Lung microvascular endothelial cell (primary cell): ENCODE measurements around the gene EPC1. TPM values are rescaled to one million over a fixed set of nuclear protein-coding genes. Genes with fewer than 3 reads are reported as not detected.
"Not testable (repeated sequence)": the region's sequence is repeated elsewhere in the genome, so short reads cannot be mapped to it uniquely, and the experiment has no call there.

Experiments used
- DNase-seq, 2 donors: peaks; one replicate each; pipeline versions ENCODE4 v3.0.0 to v3.0.0-alpha.2; 2010; ENCODE audit warnings: low read depth in 2 of 2
- total RNA-seq: library from RNA; depleted of rRNA; stranded (reverse); fragments of >200 nt; gene quantifications from 2 replicates; pipeline ENCODE4 v1.2.1, GENCODE V29; 2014

The EPC1 gene
- total RNA-seq, 1 donor from 2014 or later: 26.2 TPM

- no peak for DNase-seq
These were observed 53.4 kb downstream of the EPC1 start for GRCh38 chr10:32293581-32293980.

DNA sequence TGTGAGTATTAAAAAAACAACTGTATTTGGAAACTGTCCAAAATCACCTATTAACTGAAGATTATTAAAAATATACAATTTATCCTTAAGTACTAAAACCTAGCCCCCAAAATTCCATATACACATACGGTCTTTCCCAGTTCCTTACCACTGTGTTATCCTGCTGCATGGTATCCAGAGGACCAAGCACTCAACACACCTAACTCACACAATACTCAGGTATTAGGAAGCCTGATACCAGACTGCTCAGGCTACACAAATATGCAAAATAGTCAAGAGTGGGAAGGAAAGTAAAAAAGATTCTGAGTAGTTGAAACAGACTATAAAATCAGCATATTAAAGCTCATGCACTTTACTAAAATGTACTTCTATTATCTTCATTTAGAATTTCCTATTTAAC is 67.2 kb downstream of the EPC1 start:
- no peak for DNase-seq

DNA sequence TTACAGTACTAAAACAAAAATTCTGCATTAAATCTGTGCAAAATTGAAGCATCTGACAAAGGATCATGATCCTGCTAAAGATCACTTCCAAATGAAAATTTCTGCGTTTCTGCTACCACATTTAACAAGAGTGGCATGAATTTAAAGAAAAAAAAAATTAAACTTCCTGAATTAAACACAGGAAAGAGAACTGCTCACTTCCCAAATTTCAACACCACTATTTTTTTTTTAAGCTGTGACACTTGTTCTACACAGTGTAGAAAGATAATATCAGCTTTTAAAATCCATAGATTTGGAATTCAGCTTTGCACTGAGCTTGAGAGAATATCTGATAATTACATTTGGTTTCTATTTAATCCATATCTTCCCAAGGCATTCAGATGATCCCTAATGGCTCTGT is 73.6 kb downstream of the EPC1 start:
- DNase-seq: no peak

GRCh38 chr10:32271617-32272016 is 75.3 kb downstream of the EPC1 start:
- peak in 1 of 2 donors; percentile 34 for DNase-seq

- DNase-seq: no peak
These were observed 77.4 kb downstream of the EPC1 start for GRCh38 chr10:32269343-32270100.

- no peak for DNase-seq
These were observed 78.2 kb downstream of the EPC1 start for GRCh38 chr10:32268788-32269187.

- DNase-seq: no peak
These were observed 80.0 kb downstream of the EPC1 start for GRCh38 chr10:32266979-32267378.

DNA sequence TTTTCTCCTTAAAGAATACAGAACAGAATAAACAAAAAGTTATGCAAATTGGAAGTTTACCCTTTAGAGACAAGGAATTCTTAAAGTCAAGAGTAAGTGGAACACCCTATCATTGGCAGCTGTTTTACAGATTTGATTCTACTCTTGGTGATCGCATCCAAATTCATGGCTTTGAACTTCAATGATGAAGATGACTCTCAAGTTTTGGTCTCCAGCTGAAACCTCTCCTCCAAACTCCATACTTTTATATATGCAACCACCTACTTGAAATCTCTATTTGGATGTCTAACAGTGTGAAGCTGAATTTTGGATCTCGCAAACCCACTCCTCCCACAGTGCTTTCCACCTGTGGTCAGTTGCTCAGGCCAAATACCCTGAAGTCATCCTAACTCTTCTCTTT is 80.4 kb downstream of the EPC1 start:
- DNase-seq: no peak

DNA sequence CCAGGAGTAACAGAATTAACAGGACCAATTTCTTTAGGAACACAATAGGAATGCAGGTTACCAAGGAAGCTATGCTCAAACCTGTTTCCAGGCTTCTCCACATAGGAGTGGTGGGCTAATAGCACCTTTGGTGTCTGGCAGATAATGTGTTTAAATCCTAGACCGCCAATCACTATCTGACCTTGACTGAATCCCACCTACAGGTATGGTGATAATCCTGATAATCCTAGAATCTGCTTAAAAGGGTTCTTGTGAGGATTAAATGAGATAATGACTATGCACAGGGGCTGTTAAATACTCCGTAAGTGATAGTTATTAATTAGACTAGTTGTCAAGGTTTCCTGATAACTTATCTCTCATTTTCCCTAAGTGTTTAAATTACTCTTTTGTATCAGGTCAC is 81.2 kb downstream of the EPC1 start:
- DNase-seq: no peak

DNA sequence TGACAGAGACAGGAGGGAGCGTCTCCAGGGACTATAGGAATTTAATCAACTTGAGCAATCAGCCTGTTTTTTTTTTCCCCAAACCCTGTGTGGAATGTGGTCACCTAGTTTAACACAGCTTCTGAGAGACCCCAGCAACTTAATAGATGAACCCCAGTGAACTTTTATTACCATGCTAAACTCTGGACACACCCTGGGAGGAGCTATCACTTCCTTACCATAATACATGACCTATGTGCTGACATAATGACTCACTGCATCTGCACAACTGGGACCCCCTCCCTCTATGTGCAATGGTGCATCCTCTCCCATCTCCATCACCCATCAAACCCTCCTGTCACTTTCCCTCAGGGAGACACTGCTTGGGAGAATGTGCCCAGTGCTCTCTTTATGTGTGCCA is 83.7 kb downstream of the EPC1 start:
- DNase-seq: no peak

GRCh38 chr10:32259551-32259950 is 87.4 kb downstream of the EPC1 start:
- DNase-seq: no peak

- peak; percentile 64 to 69 for DNase-seq
These were observed 90.1 kb downstream of the EPC1 start for GRCh38 chr10:32256613-32257437.

GRCh38 chr10:32253821-32254220 is 93.1 kb downstream of the EPC1 start:
- no peak for DNase-seq

- DNase-seq: no peak
These were observed 93.7 kb downstream of the EPC1 start for GRCh38 chr10:32253276-32253675.

- DNase-seq: not testable (repeated sequence)
These were observed 96.5 kb downstream of the EPC1 start for GRCh38 chr10:32250489-32250888.

DNA sequence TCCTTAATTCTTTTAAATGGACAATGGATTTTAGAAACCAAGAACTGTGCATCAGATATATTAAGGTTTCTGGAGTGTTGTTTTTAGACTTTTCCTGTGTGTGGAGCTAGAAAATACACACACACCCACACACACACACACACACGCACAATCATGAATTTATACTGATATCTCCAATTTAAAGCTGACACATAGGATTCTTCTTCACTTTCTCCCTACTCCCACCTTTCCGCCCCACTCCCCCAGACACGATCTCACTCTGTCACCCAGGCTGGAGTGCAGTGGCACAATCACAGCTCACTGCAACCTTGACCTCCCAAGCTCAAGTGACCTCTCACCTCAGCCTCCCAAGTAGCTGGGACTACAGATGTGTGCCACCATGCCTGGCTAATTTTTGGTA is 100.3 kb downstream of the EPC1 start:
- DNase-seq: no peak

DNA sequence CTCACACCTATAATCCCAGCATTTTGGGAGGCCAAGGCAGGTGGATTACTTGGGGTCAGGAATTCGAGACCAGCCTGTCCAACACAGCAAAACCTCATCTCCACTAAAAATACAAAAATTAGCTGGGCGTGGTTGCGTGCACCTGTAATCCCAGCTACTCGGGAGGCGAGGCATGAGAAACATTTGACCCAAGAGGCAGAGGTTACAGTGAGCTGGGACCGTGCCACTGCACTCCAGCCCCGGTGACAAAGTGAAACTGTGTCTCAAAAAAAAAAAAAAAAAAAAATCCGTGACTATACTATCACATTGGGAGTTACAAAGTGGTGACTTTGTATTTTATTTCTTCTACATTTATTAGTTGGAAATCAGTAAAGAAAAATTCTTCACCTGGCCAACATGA is 101.2 kb downstream of the EPC1 start:
- DNase-seq: no peak

DNA sequence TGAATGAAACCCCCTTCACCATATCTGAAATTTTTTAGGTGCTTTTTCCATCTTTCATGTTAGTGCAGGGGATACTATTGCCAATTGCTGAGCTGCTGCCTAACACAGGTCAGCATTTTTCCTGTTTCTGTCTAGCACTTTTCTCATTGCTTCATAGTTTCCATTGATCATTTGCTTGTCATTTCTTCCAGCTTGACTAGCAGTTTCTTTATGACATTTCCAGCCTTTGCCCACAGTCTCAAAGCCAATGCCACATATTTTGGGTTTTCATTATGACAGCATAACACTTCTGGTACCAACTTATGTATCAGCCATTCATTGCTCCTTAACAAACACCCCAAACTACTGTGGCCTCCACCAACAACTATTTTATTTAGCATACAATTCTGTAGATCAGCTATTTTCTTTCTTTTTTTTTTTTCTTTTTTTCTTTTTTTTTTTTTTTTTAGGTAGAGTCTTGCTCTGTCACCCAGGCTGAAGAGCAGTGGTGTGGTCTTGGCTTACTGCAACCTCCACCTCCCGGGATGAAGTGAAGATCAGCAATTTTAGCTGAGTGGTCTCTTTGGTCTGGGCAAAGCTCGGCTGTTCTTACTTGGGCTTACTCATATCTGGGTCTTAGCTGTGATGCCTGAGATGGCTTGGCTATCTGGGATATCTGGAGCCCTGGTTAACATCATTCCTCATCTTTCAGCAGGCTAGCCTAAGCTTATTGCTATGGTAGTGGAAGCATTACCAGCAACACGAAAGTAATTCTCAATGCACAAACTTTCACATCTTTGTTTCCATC is 102.3 kb downstream of the EPC1 start:
- no peak for DNase-seq

GRCh38 chr10:32244011-32244410 is 102.9 kb downstream of the EPC1 start:
- DNase-seq: no peak

DNA sequence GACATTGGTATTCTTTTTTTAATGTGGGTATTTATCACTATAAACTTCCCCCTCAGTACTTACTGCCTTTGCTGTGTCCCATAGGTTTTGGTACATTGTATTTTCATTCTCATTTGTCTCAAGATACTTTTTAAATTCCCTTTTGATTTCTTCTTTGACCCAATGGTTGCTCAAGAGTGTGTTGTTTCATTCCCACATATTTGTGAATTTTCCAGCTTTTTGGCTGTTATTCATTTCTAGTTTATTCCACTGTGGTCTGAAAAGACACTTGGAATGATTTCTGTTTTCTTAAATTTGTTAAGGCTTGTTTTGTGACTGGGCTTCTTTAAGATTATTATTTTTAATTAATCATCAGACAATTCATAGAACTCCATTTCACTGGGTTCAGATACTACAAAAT is 105.0 kb downstream of the EPC1 start:
- DNase-seq: no peak

- no peak for DNase-seq
These were observed 106.5 kb downstream of the EPC1 start for GRCh38 chr10:32240471-32240870.

DNA sequence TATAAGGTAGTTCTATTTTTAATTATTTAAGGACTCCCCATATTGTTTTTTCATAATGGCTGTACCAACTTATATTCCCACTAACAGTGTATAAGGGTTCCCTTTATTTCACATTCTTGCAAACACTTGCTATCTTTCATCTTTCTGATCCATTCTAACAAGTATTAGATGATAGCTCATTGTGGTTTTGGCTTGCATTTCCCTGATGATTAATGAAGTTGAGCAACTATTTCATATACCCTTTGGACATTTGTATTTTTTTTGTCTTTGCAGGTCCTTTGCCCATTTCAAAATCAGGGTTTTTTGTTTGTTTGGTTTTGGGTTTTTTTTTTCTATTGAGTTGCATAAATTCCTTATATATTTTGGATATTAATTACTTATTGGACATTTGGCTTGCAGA is 107.2 kb downstream of the EPC1 start:
- no peak for DNase-seq
